Hematopoietic multipotent progenitor cell (in vitro differentiated cells): ENCODE data around the gene TREH. TPM values are rescaled to one million over a fixed set of nuclear protein-coding genes. Genes with fewer than 3 reads are reported as not detected.
"Not testable (repeated sequence)": the region's sequence is repeated elsewhere in the genome, so short reads cannot be mapped to it uniquely, and the experiment has no call there.

Experiments
- DNase-seq, 3 donors: peaks; one replicate each; pipeline ENCODE4 v3.0.0-alpha.2; 2011 to 2015; ENCODE audit warnings: low read depth in 2 of 3, low spot score in 2 of 3
- total RNA-seq: library from RNA; depleted of rRNA; stranded (reverse); fragments of >200 nt; gene quantifications from one replicate; pipeline ENCODE4 v1.2.3, GENCODE V29; 2012

Gene TREH
- total RNA-seq, 1 donor: not detected

GRCh38 chr11:118697346-118697745 is 17.9 kb upstream of the TREH start:
- DNase-seq: no peak

- no peak for DNase-seq
Measured at GRCh38 chr11:118696673-118697226, 17.3 kb upstream of the TREH start.

- no peak for DNase-seq
Measured at GRCh38 chr11:118694771-118695170, 15.3 kb upstream of the TREH start.

GRCh38 chr11:118694185-118694584 is 14.7 kb upstream of the TREH start:
- no peak for DNase-seq

GRCh38 chr11:118691926-118692830 is 12.7 kb upstream of the TREH start:
- DNase-seq: peak in 2 of 3 donors; percentile 62 to 63

- no peak for DNase-seq
Measured at GRCh38 chr11:118690553-118691304, 11.3 kb upstream of the TREH start.

- peak; percentile 53 to 88 (median 87) for DNase-seq
Measured at GRCh38 chr11:118689852-118690552, 10.6 kb upstream of the TREH start.

GRCh38 chr11:118689503-118689851 is 10.0 kb upstream of the TREH start:
- DNase-seq: no peak

GRCh38 chr11:118688851-118689502 is 9.5 kb upstream of the TREH start:
- DNase-seq: no peak

- peak in 1 of 3 donors; percentile 17 for DNase-seq
Measured at GRCh38 chr11:118688339-118688738, 8.9 kb upstream of the TREH start.

GRCh38 chr11:118687906-118688305 is 8.5 kb upstream of the TREH start:
- no peak for DNase-seq

- DNase-seq: no peak
Measured at GRCh38 chr11:118684187-118684586, 4.7 kb upstream of the TREH start.

- DNase-seq: not testable (repeated sequence)
Measured at GRCh38 chr11:118682939-118683338, 3.5 kb upstream of the TREH start.

- DNase-seq: no peak
Measured at GRCh38 chr11:118682372-118682771, 2.9 kb upstream of the TREH start.

- not testable (repeated sequence) for DNase-seq
Measured at GRCh38 chr11:118678908-118679307, 542 bp downstream of the TREH start.

GRCh38 chr11:118677977-118678376 is 1.5 kb downstream of the TREH start:
- no peak for DNase-seq

GRCh38 chr11:118674082-118674435 is 5.4 kb downstream of the TREH start:
- no peak for DNase-seq

- DNase-seq: no peak
Measured at GRCh38 chr11:118673361-118674081, 5.9 kb downstream of the TREH start.

GRCh38 chr11:118672846-118673245 is 6.6 kb downstream of the TREH start:
- no peak for DNase-seq

- DNase-seq: no peak
Measured at GRCh38 chr11:118671254-118671653, 8.2 kb downstream of the TREH start.
